ENCODE measurements around the gene KCNK4.
"Not testable (repeated sequence)": the region's sequence is repeated elsewhere in the genome, so short reads cannot be mapped to it uniquely, and the experiment has no call there.

The KCNK4 gene

GRCh38 chr11:64292460-64293254 lies 1.6 kb downstream of the KCNK4 start:
- DNase-seq = no peak

- no peak for DNase-seq
These were observed 3.7 kb downstream of the KCNK4 start for GRCh38 chr11:64294774-64295173.

- no peak for DNase-seq
These were observed 4.7 kb downstream of the KCNK4 start for GRCh38 chr11:64295760-64296159.

GRCh38 chr11:64296236-64296635 lies 5.1 kb downstream of the KCNK4 start:
- DNase-seq = no peak

GRCh38 chr11:64296830-64297698 lies 6.0 kb downstream of the KCNK4 start:
- no peak for DNase-seq

GRCh38 chr11:64297699-64298358 lies 6.7 kb downstream of the KCNK4 start:
- no peak for DNase-seq

GRCh38 chr11:64298966-64299846 lies 8.1 kb downstream of the KCNK4 start:
- DNase-seq = no peak

GRCh38 chr11:64299847-64300648 lies 8.9 kb downstream of the KCNK4 start, which contains the start of gene CATSPERZ:
Gene CATSPERZ, plus strand, starts transcription at chr11:64300358. Its CDS starts 53 bp downstream, at chr11:64300411.
- DNase-seq = no peak

GRCh38 chr11:64303109-64304031 lies 12.3 kb downstream of the KCNK4 start:
- DNase-seq = no peak

- DNase-seq = no peak
These were observed 12.9 kb downstream of the KCNK4 start for GRCh38 chr11:64304032-64304315.

- DNase-seq = peak; percentile 99
These were observed 13.4 kb downstream of the KCNK4 start for GRCh38 chr11:64304316-64305072.

- DNase-seq = peak; percentile 99
These were observed 14.1 kb downstream of the KCNK4 start, which contains the start of gene ESRRA for GRCh38 chr11:64305075-64305690. Gene ESRRA, plus strand, starts transcription at chr11:64305524. Its CDS starts 1,656 bp downstream, at chr11:64307180.

GRCh38 chr11:64305691-64306562 lies 14.8 kb downstream of the KCNK4 start:
- DNase-seq = peak; percentile 84

GRCh38 chr11:64306563-64306875 lies 15.4 kb downstream of the KCNK4 start:
- DNase-seq = no peak

- DNase-seq = no peak
These were observed 15.9 kb downstream of the KCNK4 start for GRCh38 chr11:64306876-64307622.

- not testable (repeated sequence) for DNase-seq
These were observed 16.7 kb downstream of the KCNK4 start for GRCh38 chr11:64307795-64308194.

GRCh38 chr11:64312947-64313346 lies 21.8 kb downstream of the KCNK4 start:
- no peak for DNase-seq
